Transverse colon (tissue), 4 donors: ENCODE measurements around the gene RFFL. TPM values are rescaled to one million over a fixed set of nuclear protein-coding genes. Genes with fewer than 3 reads are reported as not detected.
A peak's percentile ranks its signal among the peaks of the same experiment; 100 is the strongest.
"Not testable (repeated sequence)": the region's sequence is repeated elsewhere in the genome, so short reads cannot be mapped to it uniquely, and the experiment has no call there.

ENCODE experiments used
- DNase-seq: peaks from one replicate; pipeline ENCODE4 v3.0.0-alpha.2; 2019
- H3K27ac ChIP-seq, 4 donors: fragments of 200-600 bp; sonication (generic); 2 replicates each; pipeline ENCODE4 v1.5.1; 2016 to 2018; ENCODE audit warnings: inconsistent platforms in 4 of 4
- H3K27me3 ChIP-seq: fragments of 200-600 bp; sonication (generic); 2 replicates; pipeline ENCODE4 v1.5.1; 2017; ENCODE audit warnings: inconsistent platforms
- H3K36me3 ChIP-seq, 4 donors: fragments of 200-600 bp; sonication (generic); 2 replicates each; pipeline ENCODE4 v1.5.1; 2017 to 2019; ENCODE audit warnings: inconsistent platforms in 4 of 4
- H3K4me1 ChIP-seq, 4 donors: fragments of 200-600 bp; sonication (generic); 2 replicates each; pipeline ENCODE4 v1.5.1; 2017 to 2020; ENCODE audit warnings: inconsistent platforms in 4 of 4
- H3K4me3 ChIP-seq, 4 donors: fragments of 200-600 bp; sonication (generic); 1 replicate in 1 of 4; 2 replicates in 3 of 4; pipeline versions ENCODE4 v1.5.1 to v1.6.1; 2017 to 2019; ENCODE audit warnings: inconsistent platforms in 4 of 4
- H3K9me3 ChIP-seq, 2 donors: fragments of 200-600 bp; sonication (generic); 2 replicates each; pipeline ENCODE4 v1.5.1; 2017 to 2019; ENCODE audit warnings: inconsistent platforms in 2 of 2
- EP300 ChIP-seq: sonication (generic); formaldehyde crosslinking; IDR thresholded peaks from one replicate; pipeline ENCODE4 v1.6.1; 2017; ENCODE audit warnings: antibody characterized with exemption, low read depth
- POLR2A ChIP-seq: fragments of 450-650 bp; IDR thresholded peaks from one replicate; pipeline ENCODE4 v1.6.1; 2016; ENCODE audit warnings: antibody characterized with exemption, mild to moderate bottlenecking, moderate library complexity
- POLR2AphosphoS5 ChIP-seq, 3 donors: sonication (generic); formaldehyde crosslinking; IDR thresholded peaks; one replicate each; pipeline ENCODE4 v1.6.1; 2016; ENCODE audit warnings: antibody characterized with exemption in 3 of 3
- WGBS, 2 donors: methylation state at CpG; one replicate each; pipeline ENCODE4 v1.1.5; 2018; ENCODE audit warnings: low coverage in 1 of 2; 5-methylcytosine and 5-hydroxymethylcytosine counted together
- in situ Hi-C, 4 donors: fragments of 200-750 bp; cut with MboI; loops; one replicate each; pipeline versions ENCODE4 v1.15.0 to v1.15.1; 2017; ENCODE audit warnings: low sequenced_read_pairs in 3 of 4, low pct_ligation_motif_present in 1 of 4, low pct_unique_long_range_greater_than_20kb in 1 of 4
- intact Hi-C: fragments of 100-400 bp; cut with DNase I; formaldehyde crosslinking; loops from one replicate; pipeline ENCODE4 v1.15.1; 2023; ENCODE audit warnings: low total_unique reads
- total RNA-seq, 4 donors: library from RNA; depleted of rRNA; stranded (reverse); fragments of >200 nt; gene quantifications; one replicate each; pipeline ENCODE4 v1.1.0, GENCODE V29; 2016
- TF ChIP-seq, protein P1 (sequence below), 5 experiments: fragments of 200-600 bp in 3 of 5; fragments of 450-650 bp in 2 of 5; sonication (generic) in 3 of 5; IDR thresholded peaks; 1 replicate in 2 of 5; 2 replicates in 3 of 5; pipeline ENCODE4 v1.5.1; 2016 to 2017; ENCODE audit warnings: antibody characterized with exemption in 5 of 5, inconsistent platforms in 3 of 5, mild to moderate bottlenecking in 2 of 5, moderate library complexity in 1 of 5

Gene RFFL, protein sequence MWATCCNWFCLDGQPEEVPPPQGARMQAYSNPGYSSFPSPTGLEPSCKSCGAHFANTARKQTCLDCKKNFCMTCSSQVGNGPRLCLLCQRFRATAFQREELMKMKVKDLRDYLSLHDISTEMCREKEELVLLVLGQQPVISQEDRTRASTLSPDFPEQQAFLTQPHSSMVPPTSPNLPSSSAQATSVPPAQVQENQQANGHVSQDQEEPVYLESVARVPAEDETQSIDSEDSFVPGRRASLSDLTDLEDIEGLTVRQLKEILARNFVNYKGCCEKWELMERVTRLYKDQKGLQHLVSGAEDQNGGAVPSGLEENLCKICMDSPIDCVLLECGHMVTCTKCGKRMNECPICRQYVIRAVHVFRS
- total RNA-seq = 10 to 100 TPM; 40.6 to 75.8 (median 50.7) TPM

- peak; percentile 91 for DNase-seq
- intact Hi-C loops (no loop called here), in situ Hi-C loops (loop anchor here in 1 of 4 donors (10.0 kb wide), 1 partner anchor 59 kb away; no protein-coding TSS in a partner anchor)
- H3K9me3 ChIP-seq = no peaks in the 10 kb centered on the region
- TF ChIP-seq, protein P1, sequence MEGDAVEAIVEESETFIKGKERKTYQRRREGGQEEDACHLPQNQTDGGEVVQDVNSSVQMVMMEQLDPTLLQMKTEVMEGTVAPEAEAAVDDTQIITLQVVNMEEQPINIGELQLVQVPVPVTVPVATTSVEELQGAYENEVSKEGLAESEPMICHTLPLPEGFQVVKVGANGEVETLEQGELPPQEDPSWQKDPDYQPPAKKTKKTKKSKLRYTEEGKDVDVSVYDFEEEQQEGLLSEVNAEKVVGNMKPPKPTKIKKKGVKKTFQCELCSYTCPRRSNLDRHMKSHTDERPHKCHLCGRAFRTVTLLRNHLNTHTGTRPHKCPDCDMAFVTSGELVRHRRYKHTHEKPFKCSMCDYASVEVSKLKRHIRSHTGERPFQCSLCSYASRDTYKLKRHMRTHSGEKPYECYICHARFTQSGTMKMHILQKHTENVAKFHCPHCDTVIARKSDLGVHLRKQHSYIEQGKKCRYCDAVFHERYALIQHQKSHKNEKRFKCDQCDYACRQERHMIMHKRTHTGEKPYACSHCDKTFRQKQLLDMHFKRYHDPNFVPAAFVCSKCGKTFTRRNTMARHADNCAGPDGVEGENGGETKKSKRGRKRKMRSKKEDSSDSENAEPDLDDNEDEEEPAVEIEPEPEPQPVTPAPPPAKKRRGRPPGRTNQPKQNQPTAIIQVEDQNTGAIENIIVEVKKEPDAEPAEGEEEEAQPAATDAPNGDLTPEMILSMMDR (IDR thresholded peaks at IDR 0.05) = peak in 1 of 5 experiments; percentile 21
- TF ChIP-seq EP300 (no peak), POLR2AphosphoS5 (IDR thresholded peaks at IDR 0.05) (peak; percentile 46 to 84 (median 65)), POLR2A (peak; percentile 24)
- no peak within 1 kb of the TSS for H3K4me3 ChIP-seq
- H3K27me3 ChIP-seq = no peaks in the 10 kb centered on the region
- H3K4me1 ChIP-seq = peaks cover 14 to 32% (median 18%) of the 10 kb centered on the region in 4 donors
- WGBS, 2 donors = 5 to 8% methylated on average over 2 to 6 of the region's 6 CpGs
- H3K27ac ChIP-seq = peak within 1 kb of the TSS; percentile 87 to 92 (median 88)
- H3K36me3 ChIP-seq = no peaks in the 10 kb centered on the region
Observed at GRCh38 chr17:35063514-35064223, at the start of gene RFFL. TSS of gene RFFL (minus strand) at chr17:35063707. CDS start at chr17:35026553, 37,154 bp downstream.

DNA sequence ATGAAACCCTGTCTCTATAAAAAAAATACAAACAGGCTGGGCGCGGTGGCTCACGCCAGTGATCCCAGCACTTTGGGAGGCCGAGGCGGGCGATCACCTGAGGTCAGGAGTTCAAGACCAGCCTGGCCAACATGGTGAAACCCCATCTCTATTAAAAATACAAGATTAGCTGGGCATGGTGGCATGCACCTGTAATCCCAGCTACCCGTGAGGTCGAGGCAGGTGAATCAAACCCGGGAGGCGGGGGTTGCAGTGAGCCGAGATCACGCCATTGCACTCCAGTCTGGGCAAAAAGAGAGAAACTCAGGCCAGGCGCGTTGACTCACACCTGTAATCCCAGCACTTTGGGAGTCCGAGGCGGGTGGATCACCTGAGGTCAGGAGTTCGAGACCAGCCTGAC is 47.3 kb upstream of the RFFL start:
- not testable (repeated sequence) for H3K4me1 ChIP-seq, H3K27ac ChIP-seq, H3K27me3 ChIP-seq, H3K36me3 ChIP-seq, DNase-seq, H3K4me3 ChIP-seq, H3K9me3 ChIP-seq
- WGBS, 2 donors = 99% methylated on average over 10 to 17 of the region's 17 CpGs
- in situ Hi-C loops = loop anchor here in 2 of 4 donors (25.0 kb wide), 3 partner anchors 448 to 673 kb away; no protein-coding TSS in a partner anchor
- intact Hi-C loops = loop anchor here (10.0 kb wide), 1 partner anchor 686 kb away; no protein-coding TSS in a partner anchor

- intact Hi-C loops = no loop called here
- in situ Hi-C loops = loop anchor here in 2 of 4 donors (25.0 kb wide), 3 partner anchors 443 to 668 kb away; no protein-coding TSS in a partner anchor
- WGBS, 2 donors = 96 to 99% methylated on average over 4 to 5 of the region's 5 CpGs
- Histone ChIP-seq H3K4me3 (no peak overlapping the region), H3K27ac (no peak overlapping the region), H3K27me3 (no peaks in the 10 kb centered on the region), H3K36me3 (peaks cover 0 to 11% (median 4%) of the 10 kb centered on the region in 4 donors), H3K4me1 (no peaks in the 10 kb centered on the region), H3K9me3 (no peaks in the 10 kb centered on the region)
- TF ChIP-seq, protein P1 (IDR thresholded peaks at IDR 0.05) = no peak
- no peak for TF ChIP-seq POLR2AphosphoS5 (IDR thresholded peaks at IDR 0.05)
- TF ChIP-seq EP300 = no peak
- no peak for TF ChIP-seq POLR2A
- no peak for DNase-seq
Observed at GRCh38 chr17:35104844-35105450, 41.4 kb upstream of the RFFL start.

DNA sequence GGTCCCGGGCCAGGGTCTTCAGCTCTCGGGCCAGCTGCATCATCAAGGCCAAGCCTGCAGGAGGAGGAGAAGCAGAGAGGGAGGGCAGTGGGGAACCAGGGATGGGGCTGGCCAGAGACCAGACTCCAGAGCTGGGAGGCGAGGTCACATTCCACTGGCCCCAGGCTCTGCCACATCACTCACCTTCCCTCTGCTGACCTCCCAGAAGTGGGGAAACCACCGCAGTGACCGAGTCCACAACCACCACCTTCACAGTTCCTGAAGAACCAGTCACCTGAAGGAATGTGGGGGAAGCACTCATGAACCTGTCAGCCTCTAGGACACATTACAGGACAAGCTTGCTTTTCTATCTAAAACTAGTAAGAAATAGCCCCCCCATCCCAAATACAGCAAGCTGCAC is 39.8 kb upstream of the RFFL start:
- Histone ChIP-seq H3K27me3 (no peaks in the 10 kb centered on the region), H3K27ac (no peak overlapping the region), H3K4me1 (no peaks in the 10 kb centered on the region), H3K4me3 (no peak overlapping the region), H3K36me3 (peaks cover 0 to 11% (median 4%) of the 10 kb centered on the region in 4 donors), H3K9me3 (no peaks in the 10 kb centered on the region)
- intact Hi-C loops = no loop called here
- DNase-seq = no peak
- TF ChIP-seq EP300 = no peak
- TF ChIP-seq POLR2AphosphoS5 (IDR thresholded peaks at IDR 0.05) = no peak
- TF ChIP-seq POLR2A = no peak
- 98% methylated on average over 5 of the region's 5 CpGs; no CpG with 5 or more reads in 1 of the 2 donors for WGBS, 2 donors
- in situ Hi-C loops = loop anchor here in 2 of 4 donors (25.0 kb wide), 3 partner anchors 441 to 666 kb away; no protein-coding TSS in a partner anchor
